MCF 10A (cell line): ENCODE measurements around the gene EPN2. TPM values are rescaled to one million over a fixed set of nuclear protein-coding genes. Genes with fewer than 3 reads are reported as not detected.
A peak's percentile ranks its signal among the peaks of the same experiment; 100 is the strongest.

Experiments used
- BruUV-seq: library from RNA; stranded (reverse); fragments of 400-500 nt; replicated peaks from 2 replicates; lab custom pipeline; 2021; lab: Mats Ljungman, UMichigan
- CTCF ChIA-PET: fragments of 300-600 bp; sonication (Branson Sonifier 250); formaldehyde crosslinking; extraction: SDS; loops from one replicate; lab custom pipeline; 2021; ENCODE audit warnings: antibody characterized with exemption, inconsistent platforms; lab: Yijun Ruan, JAX
- POLR2A ChIA-PET: fragments of 300-600, 350-650 bp; sonication (Branson Sonifier 250); formaldehyde crosslinking; extraction: SDS; loops from one replicate; lab custom pipeline; 2020; ENCODE audit warnings: antibody characterized with exemption, inconsistent platforms; lab: Yijun Ruan, JAX
- DNase-seq: peaks from one replicate; pipeline ENCODE4 v3.0.0-alpha.2; 2018; ENCODE audit not compliant: unreplicated experiment
- H3K27ac Mint-ChIP-seq: one replicate; pipeline ENCODE4 v1.8.0; 2022; ENCODE audit warnings: mild to moderate bottlenecking, low read depth, mixed read lengths; ENCODE audit not compliant: unreplicated experiment
- H3K27me3 Mint-ChIP-seq: one replicate; pipeline ENCODE4 v1.8.0; 2022; ENCODE audit warnings: mixed read lengths; ENCODE audit not compliant: insufficient read depth, unreplicated experiment
- H3K36me3 Mint-ChIP-seq: one replicate; pipeline ENCODE4 v1.8.0; 2022; ENCODE audit warnings: mild to moderate bottlenecking, moderate library complexity, mixed read lengths; ENCODE audit not compliant: insufficient read depth, unreplicated experiment
- H3K4me1 Mint-ChIP-seq: one replicate; pipeline ENCODE4 v1.8.0; 2022; ENCODE audit warnings: mixed read lengths; ENCODE audit not compliant: insufficient read depth, unreplicated experiment
- H3K4me3 Mint-ChIP-seq: one replicate; pipeline ENCODE4 v1.8.0; 2022; ENCODE audit warnings: mild to moderate bottlenecking, moderate library complexity, mixed read lengths; ENCODE audit not compliant: unreplicated experiment
- H3K9me3 Mint-ChIP-seq: one replicate; pipeline ENCODE4 v1.8.0; 2022; ENCODE audit warnings: mixed read lengths; ENCODE audit not compliant: unreplicated experiment
- CTCF ChIP-seq: fragments of 200-600 bp; IDR thresholded peaks from one replicate; pipeline ENCODE4 v1.8.0; 2022; ENCODE audit warnings: antibody characterized with exemption, mild to moderate bottlenecking; ENCODE audit not compliant: unreplicated experiment
- intact Hi-C: fragments of 100-400 bp; cut with micrococcal nuclease; formaldehyde crosslinking; loops from 2 replicates; pipeline ENCODE4 v1.14.1; 2022
- total RNA-seq: library from RNA; stranded (reverse); gene quantifications from 2 replicates; pipeline ENCODE4 v1.2.3, GENCODE V29; 2022

The EPN2 gene
- total RNA-seq, 1 experiment from 2014 or later = 35.1 TPM

- H3K27me3 Mint-ChIP-seq = no peaks in the 10 kb centered on the region
- CTCF ChIA-PET = interaction anchor here (1.2 kb wide), 1 partner anchor 9 kb away, joined by 3 read pairs; no protein-coding TSS in a partner anchor
- no peak overlapping the region for H3K4me3 Mint-ChIP-seq
- no peak for TF ChIP-seq CTCF
- intact Hi-C loops = no loop called here
- DNase-seq = peak; percentile 44
- peaks cover 36% of the 10 kb centered on the region for H3K4me1 Mint-ChIP-seq
- BruUV-seq = no TSS peak
- peak overlapping the region; percentile 74 for H3K27ac Mint-ChIP-seq
- POLR2A ChIA-PET = interaction anchor here (0.7 kb wide), 1 partner anchor 24 kb away, joined by 3 read pairs; no protein-coding TSS in a partner anchor
- no peaks in the 10 kb centered on the region for H3K9me3 Mint-ChIP-seq
- peaks cover 11% of the 10 kb centered on the region for H3K36me3 Mint-ChIP-seq
These were observed 26.5 kb downstream of the EPN2 start for GRCh38 chr17:19263641-19264051.

GRCh38 chr17:19264268-19264667 lies 27.1 kb downstream of the EPN2 start:
- POLR2A ChIA-PET = no interaction called here
- BruUV-seq = no TSS peak
- H3K4me1 Mint-ChIP-seq = peaks cover 41% of the 10 kb centered on the region
- no peaks in the 10 kb centered on the region for H3K9me3 Mint-ChIP-seq
- TF ChIP-seq CTCF = no peak
- intact Hi-C loops = no loop called here
- DNase-seq = no peak
- no peak overlapping the region for H3K27ac Mint-ChIP-seq
- CTCF ChIA-PET = interaction anchor here (1.2 kb wide), 1 partner anchor 9 kb away, joined by 3 read pairs; no protein-coding TSS in a partner anchor
- peaks cover 11% of the 10 kb centered on the region for H3K36me3 Mint-ChIP-seq
- no peak overlapping the region for H3K4me3 Mint-ChIP-seq
- no peaks in the 10 kb centered on the region for H3K27me3 Mint-ChIP-seq

- Mint-ChIP-seq H3K36me3 (peaks cover 11% of the 10 kb centered on the region), H3K27ac (no peak overlapping the region), H3K9me3 (no peaks in the 10 kb centered on the region), H3K4me3 (no peak overlapping the region), H3K4me1 (peaks cover 41% of the 10 kb centered on the region), H3K27me3 (no peaks in the 10 kb centered on the region)
- no peak for TF ChIP-seq CTCF
- POLR2A ChIA-PET = no interaction called here
- no TSS peak for BruUV-seq
- CTCF ChIA-PET = interaction anchor here (0.7 to 1.2 kb wide), 3 partner anchors 8 to 21 kb away, joined by 3 to 6 read pairs (median 4); no protein-coding TSS in a partner anchor
- intact Hi-C loops = no loop called here
- no peak for DNase-seq
These were observed 27.5 kb downstream of the EPN2 start for GRCh38 chr17:19264681-19265080.

GRCh38 chr17:19265755-19266154 lies 28.6 kb downstream of the EPN2 start:
- ChIA-PET CTCF (interaction anchor here (0.6 to 1.2 kb wide), 2 partner anchors 20 to 29 kb away, joined by 3 to 4 read pairs; no protein-coding TSS in a partner anchor), POLR2A (no interaction called here)
- peaks cover 41% of the 10 kb centered on the region for H3K4me1 Mint-ChIP-seq
- intact Hi-C loops = no loop called here
- no peak overlapping the region for H3K27ac Mint-ChIP-seq
- no peaks in the 10 kb centered on the region for H3K9me3 Mint-ChIP-seq
- DNase-seq = no peak
- peaks cover 11% of the 10 kb centered on the region for H3K36me3 Mint-ChIP-seq
- no TSS peak for BruUV-seq
- no peaks in the 10 kb centered on the region for H3K27me3 Mint-ChIP-seq
- no peak for TF ChIP-seq CTCF
- no peak overlapping the region for H3K4me3 Mint-ChIP-seq
